GM13976 (cell line): ENCODE measurements around the gene XDH.

Experiments
- DNase-seq: peaks from one replicate; pipeline ENCODE4 v3.0.0; 2012; ENCODE audit warnings: low spot score
- CTCF ChIP-seq: IDR thresholded peaks from 2 replicates; pipeline ENCODE4 v1.5.1; 2012; ENCODE audit warnings: borderline replicate concordance, mild to moderate bottlenecking; ENCODE audit not compliant: insufficient read depth; ENCODE audit errors: extremely low read depth, missing control alignments, control extremely low read depth
- in situ Hi-C: fragments of 300-500 bp; cut with MboI; formaldehyde crosslinking; loops from one replicate; pipeline ENCODE4 v1.12.0; 2022; ENCODE audit warnings: low sequenced_read_pairs, mixed read lengths, inconsistent platforms; ENCODE audit not compliant: unreplicated experiment

Gene XDH

GRCh38 chr2:31333046-31333445, 81.5 kb downstream of the XDH start:
- no peak for TF ChIP-seq CTCF
- no peak for DNase-seq
- in situ Hi-C loops, result loop anchor here (10.0 to 25.0 kb wide), 3 partner anchors 158 to 618 kb away; no protein-coding TSS in a partner anchor

- no peak for DNase-seq
- in situ Hi-C loops, result loop anchor here (10.0 to 25.0 kb wide), 3 partner anchors 158 to 618 kb away; no protein-coding TSS in a partner anchor
- TF ChIP-seq CTCF, result no peak
Measured at GRCh38 chr2:31332521-31332920, 82.0 kb downstream of the XDH start.

- in situ Hi-C loops, result loop anchor here (10.0 to 25.0 kb wide), 3 partner anchors 156 to 616 kb away; no protein-coding TSS in a partner anchor
- DNase-seq, result no peak
- TF ChIP-seq CTCF, result no peak
Measured at GRCh38 chr2:31331156-31331555, 83.4 kb downstream of the XDH start.

GRCh38 chr2:31329081-31329625, 85.4 kb downstream of the XDH start:
- no peak for DNase-seq
- in situ Hi-C loops, result loop anchor here (25.0 kb wide), 1 partner anchor 467 kb away; no protein-coding TSS in a partner anchor
- no peak for TF ChIP-seq CTCF

- in situ Hi-C loops, result loop anchor here (25.0 kb wide), 1 partner anchor 466 kb away; no protein-coding TSS in a partner anchor
- no peak for TF ChIP-seq CTCF
- DNase-seq, result no peak
Measured at GRCh38 chr2:31328026-31328425, 86.5 kb downstream of the XDH start.

- in situ Hi-C loops, result loop anchor here (25.0 kb wide), 1 partner anchor 465 kb away; no protein-coding TSS in a partner anchor
- no peak for DNase-seq
- TF ChIP-seq CTCF, result no peak
Measured at GRCh38 chr2:31327505-31327904, 87.0 kb downstream of the XDH start.
